GM15510 (cell line): ENCODE measurements around the gene ITPR3.

Experiments
- POLR2A ChIP-seq: IDR thresholded peaks from 3 replicates; pipeline ENCODE4 v1.6.1; 2011; ENCODE audit warnings: borderline replicate concordance; ENCODE audit not compliant: insufficient read length; ENCODE audit errors: extremely low read depth

Gene ITPR3

DNA sequence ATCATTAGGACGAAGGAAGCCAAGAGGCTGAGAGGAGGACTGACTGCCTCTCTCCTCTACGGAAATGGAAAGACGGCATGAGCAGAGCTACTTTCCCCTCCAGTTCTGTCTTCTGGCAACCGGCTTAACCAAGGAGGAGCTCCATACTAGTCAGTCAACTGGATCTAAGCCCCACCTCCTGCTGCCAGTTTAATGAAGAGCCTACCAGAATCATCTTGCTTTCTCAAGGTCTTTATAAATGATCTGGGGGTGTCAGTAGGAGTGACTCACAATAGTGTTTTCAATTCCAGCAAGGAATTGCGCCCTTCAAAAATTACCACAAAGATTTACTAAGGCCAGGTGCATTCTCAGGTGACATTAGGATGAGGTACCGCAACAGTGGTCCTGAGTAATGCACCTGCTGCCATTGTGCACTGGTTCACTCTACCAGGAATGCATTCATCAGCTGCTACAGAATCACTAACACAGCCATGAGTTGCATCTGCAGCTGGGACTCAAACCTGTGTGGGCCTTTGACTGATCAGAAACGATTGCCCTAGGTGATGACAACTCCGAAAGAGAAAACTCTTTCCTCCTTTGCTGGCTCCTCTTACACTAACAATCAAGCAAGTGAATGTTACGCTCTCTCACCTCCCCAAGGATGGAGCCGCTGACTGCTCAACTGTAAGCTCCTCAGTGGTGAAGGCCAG, 87.5 kb downstream of the ITPR3 start:
- TF ChIP-seq POLR2A, result no peak

DNA sequence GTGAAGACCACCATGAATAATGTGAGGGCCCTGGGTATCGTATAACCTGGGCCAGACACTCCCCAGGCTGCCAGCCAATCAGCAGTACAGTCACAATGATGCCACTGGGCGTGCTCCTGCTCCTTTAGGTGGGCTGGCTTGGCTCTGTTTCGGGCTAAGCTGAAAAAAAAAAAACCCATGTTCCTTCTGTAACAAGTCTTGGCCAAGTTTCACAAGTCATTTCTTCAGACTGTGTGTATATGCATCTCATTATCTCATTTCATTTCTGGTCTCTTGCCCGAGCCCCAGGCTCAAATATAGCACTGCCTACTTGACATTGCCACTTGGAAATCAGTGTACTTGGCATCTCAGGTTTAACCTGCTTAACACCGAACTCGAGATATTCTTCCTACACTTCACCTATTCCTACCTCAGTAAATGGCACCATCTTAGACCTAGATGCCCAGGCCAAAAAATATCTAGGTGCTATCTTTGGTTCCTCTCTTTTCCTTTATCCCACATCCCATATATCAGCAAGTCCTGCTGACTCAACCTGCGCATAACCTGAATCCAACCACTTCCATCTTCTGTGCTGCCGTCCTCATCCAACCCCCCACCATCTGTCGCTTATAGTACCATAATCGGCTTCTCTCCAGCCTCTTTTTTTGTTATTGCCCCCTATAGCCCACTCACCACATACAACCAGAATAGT, 88.6 kb downstream of the ITPR3 start:
- TF ChIP-seq POLR2A, result no peak

DNA sequence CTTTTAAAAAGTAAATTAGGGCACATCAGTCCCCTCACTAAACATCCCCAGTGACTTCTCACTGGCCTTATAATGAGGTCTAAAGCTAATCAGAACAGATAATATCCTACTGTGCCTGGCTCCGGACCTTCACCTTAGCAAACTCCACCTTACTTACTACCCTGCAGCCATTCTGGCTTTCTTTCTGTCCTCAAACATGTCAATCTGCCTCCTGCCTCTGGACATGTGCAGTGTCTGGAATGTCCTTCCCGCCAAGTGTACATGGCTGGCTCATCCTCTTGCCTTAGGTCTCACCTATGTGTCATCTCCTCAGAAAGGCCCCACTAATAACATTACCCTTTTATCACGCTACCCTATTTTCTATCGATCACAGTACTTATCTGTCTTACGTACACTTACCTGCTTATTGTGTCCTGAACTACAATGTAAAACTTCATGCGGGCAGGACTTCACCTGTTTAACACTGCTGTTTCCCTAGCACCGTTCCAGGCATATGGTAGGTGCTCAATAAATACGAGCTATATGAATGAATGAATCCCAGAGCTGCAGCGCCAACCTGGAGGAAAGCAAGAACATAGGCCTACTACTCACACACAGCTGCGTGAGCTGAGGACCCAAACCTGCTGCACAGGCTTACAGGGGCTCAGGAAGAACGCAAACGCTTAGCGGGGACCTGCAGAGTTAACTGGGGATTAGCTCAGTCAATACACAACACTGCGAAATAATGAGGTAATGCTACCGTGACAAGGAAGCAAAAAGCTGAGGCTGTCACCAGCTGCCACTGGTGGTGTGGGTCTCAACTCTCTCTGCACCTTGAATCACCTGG, 89.4 kb downstream of the ITPR3 start:
- no peak for TF ChIP-seq POLR2A

DNA sequence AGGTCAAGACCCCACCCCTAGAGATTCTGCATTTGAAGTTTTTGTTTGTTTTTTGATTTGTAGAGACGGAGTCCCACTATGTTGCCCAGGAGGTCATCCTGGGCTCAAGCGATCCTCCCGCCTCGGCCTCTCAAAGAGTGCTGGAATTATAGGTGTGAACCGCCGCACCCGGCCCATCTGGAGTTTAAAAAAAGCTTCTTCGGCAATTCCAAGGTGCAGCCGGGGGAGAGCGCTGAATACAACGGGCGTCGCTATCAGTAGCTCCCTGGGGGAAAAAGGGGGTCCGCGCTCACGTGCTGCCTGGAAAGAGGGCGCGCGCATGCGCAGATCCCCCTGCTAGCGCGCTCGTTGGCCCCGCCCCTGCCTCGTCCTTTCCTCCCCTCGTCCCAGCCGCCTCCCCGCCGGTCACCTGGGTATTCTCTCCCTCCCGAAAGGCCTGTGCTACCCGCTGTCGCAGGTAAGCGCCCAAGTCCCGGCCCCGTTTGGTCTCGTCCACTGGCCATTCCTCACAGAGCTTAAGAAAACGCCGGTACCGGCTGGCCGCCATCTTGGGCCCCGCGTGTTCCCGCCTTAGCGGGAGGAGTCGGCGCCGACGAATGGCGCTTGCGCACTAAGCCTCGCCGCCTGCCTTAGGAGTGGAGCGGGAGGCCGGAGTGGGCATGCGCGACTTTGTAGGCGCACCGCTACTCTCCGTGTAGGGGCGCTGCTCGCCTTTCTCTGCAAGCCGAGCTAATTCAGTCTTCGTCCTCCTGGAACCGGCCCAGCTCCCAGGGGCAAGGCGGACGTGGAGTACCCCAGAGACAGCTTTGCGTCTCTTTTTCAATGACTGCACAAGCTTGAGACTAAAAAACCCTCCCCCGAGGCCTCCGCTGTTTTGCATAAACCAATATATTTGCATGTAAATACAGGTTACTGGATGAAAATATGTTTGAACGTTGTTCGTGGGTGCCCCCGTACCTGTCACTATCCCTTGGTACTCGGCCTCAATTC, 90.3 kb downstream of the ITPR3 start, which contains the start of gene UQCC2:
Gene UQCC2, minus strand, starts transcription at position 561 of the 990 bp plus-strand sequence. Its CDS starts 14 bp downstream, at position 547.
- peak; percentile 97 for TF ChIP-seq POLR2A

DNA sequence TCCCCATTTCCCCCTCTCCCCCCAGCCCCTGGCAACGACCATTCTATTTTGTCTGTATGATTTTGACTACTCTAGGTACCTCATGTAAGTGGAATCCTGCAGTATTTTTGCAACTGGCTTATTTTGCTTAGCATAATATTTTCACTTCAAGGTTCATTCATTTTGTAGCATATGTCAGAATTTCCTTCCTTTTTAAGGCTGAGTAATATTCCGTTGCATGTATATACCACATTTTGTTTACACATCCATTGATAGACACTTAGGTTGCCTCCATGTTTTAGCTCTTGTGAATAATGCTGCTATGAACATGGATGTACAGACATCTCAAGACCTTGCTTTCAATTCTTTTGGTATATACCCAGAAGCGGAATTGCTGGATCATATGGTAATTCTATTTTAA, 91.8 kb downstream of the ITPR3 start:
- no peak for TF ChIP-seq POLR2A

DNA sequence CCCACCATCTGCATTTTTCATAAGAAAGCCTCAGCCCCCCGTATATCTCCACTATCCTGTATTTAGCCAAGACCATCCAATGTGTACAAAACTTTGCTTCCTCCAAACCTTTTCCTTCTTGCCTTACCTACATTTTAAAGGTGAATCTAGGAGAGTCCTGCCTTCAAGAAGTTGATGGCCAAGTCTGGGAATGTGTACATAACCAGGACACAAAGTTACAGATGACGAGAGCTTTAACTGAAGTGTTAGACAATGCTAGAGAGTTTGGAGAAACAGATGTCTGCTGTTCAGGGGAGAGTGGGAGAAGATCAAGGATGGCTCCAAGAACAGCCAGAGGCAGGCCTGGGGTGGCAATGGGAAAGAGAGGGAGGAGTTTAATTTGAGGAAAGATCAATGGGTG, 92.7 kb downstream of the ITPR3 start:
- TF ChIP-seq POLR2A, result no peak

DNA sequence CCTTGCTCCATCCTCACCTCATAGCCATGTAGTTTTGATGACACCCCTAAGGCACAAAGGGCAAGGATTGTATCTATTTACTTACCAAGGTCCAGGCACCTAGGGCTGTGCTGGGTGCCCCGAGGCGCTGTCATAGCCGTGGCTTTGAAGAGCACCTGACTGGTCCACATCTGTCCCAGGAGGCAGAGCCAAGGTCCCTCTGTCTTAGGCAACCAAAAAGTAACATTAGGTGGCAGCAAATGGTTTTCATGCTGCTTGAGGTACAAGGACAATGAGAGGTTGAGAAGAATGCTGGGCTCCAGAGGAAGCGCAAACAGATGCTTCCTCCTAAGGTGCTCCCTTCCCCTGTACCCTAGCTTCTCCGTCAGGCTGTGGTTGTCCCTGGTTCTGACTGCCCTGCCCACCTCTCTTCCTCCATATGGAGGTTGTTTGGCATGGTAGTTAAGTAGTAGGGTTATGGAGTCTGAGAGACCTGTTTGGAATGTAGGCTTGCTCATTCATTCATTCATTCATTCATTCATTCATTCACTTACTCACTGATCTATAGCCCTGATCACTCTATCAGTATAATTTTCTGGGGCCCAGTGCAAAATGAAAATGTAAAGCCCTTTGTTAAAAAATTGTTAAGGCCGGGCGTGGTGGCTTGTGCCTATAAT, 93.4 kb downstream of the ITPR3 start:
- TF ChIP-seq POLR2A, result no peak

DNA sequence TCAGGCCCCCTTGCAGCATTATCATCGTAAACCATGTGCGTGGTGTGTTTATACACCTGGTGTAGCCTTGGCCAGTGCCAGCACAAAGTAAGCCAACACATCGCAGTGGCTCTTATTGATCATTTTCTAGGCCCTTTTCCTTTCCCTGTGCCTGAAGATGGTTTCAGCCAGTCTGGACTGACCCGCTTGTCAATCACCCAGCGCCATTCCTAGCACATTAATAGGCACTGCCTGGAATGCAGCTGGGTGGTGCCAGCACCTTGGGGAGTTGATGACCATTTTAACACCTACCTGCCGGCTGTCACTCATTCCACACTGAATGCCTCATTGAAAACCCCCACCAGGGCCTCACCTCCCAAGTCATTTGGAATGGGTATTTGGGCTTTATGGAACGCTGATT, 95.3 kb downstream of the ITPR3 start:
- TF ChIP-seq POLR2A, result no peak

DNA sequence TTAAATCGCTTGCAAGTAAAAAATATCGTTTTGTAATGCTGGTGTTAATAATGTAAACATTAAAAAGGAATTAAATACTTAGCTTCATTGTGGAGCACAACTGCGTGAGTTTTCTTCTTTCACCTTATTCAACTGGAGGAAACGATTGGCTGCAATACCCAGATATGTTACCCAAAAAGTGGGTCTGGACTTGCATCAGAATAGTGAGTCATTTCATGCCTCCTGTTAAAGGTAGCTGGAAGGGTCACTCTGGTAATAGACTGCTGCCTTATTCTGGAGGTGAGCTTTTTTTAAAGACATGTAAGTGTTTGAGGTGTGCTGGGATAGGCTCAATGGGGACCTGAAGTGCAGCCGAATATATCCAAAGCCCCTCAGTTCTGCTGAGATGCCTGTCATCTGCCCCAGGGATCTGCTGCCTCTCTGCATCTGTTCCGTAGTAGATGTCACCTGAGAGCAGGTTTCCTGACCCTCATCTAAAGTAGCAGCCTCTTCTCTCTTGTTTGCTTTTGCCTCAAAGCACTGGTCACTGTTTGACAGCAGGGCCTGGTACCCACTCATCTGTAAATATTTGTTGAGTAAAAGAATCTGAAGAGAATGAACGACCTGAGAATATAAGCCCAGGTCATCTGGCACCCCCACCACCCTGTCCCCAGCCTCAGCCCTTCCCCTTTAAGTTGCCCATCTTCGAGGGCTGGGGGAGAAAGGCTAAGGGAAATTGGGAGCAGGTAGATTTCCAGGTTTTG, 95.9 kb downstream of the ITPR3 start:
- no peak for TF ChIP-seq POLR2A

DNA sequence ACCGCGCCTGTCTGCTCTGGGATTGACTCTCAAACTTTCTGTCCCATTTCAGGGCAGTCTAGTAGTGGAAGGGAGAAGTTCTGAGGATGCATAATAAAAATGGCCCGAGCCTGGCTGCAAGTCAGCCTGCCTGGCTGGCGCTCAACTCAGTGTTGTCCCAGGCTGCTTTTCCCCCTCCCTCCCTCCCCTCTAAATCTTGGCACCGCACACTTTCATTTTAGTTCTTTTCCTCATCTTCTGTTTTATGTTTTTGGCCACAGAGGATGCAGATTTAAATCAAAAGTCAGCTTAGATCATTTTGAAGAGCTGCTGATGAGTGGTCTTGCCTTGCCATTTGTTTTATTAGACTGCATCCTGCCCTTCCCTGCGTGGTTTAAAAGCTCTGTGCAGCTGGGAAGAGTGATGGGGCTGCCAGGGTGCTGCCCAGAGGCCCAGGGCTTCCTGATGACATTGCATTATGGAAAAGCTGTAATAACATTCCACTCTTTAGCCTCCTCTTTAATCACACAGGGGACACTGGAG, 96.9 kb downstream of the ITPR3 start:
- no peak for TF ChIP-seq POLR2A

DNA sequence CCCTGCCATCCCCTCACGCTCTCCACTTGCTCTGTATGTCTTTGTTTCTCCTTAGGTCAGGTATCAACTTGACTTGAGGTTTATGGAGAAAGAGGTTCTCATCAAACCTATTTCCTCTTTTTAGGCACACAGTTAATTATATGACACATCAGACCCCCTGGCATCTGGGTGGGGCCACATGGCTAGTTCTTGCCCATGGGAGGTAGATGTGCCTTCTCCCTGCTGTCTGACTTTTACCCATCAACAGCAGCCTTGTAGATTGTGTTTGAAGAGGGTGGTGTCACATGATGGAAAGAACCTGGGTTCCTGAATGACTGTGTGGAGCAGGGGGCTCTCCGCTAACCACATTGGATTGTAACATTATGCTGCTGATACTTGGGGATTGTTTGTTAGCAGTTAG, 97.6 kb downstream of the ITPR3 start:
- TF ChIP-seq POLR2A, result no peak

DNA sequence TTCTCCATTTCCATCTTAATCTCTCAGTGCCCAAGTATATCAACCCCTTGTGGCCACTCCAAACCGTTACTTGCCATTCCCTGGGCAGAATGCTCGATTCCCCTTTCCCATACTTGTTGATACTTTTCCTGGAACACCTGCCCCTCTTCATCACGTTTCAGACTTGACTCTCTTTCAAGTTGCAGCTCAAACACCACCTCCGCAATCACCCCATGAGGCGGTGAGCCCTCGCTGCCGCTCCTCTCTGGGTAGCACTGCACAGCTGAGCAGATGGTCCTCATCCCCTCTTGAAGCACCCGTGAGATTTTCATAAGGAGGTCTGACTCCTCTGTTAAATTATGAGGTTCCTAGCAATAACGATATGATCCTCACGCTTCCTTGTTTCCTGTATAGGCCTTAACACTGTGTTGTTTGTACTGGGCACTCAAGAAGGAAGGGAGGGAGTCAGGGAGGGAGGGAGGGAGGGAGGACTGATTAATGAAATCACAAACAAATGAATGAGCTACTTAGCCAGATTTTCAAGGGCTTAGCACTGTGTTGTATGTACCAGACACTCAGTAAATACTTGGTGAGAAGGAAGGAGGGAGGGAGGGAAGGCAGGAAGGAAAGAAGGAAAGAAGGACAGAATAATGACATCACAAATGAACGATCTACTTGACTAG, 98.3 kb downstream of the ITPR3 start:
- TF ChIP-seq POLR2A, result no peak
